Coronary artery (tissue), 2 donors: ENCODE results near the gene KIF21A.

ENCODE experiments used
- DNase-seq: peaks from one replicate; pipeline ENCODE4 v3.0.0-alpha.2; 2017; ENCODE audit warnings: low spot score
- H3K27ac ChIP-seq, 2 donors: fragments of 200-600 bp; sonication (generic); one replicate each; pipeline ENCODE4 v1.5.1; 2016 to 2019
- H3K4me3 ChIP-seq: fragments of 200-600 bp; sonication (generic); 2 replicates; pipeline ENCODE4 v1.5.1; 2016; ENCODE audit warnings: mild to moderate bottlenecking, moderate library complexity
- CTCF ChIP-seq: fragments of 200-600 bp; sonication (generic); IDR thresholded peaks from one replicate; pipeline ENCODE4 v1.5.1; 2019; ENCODE audit warnings: antibody characterized with exemption

The KIF21A gene

GRCh38 chr12:39431002-39431796, 11.7 kb downstream of the KIF21A start:
- no peak overlapping the region for H3K27ac ChIP-seq
- no peak overlapping the region for H3K4me3 ChIP-seq
- TF ChIP-seq CTCF = no peak
- no peak for DNase-seq

- no peak overlapping the region for H3K27ac ChIP-seq
- DNase-seq = no peak
- no peak for TF ChIP-seq CTCF
- H3K4me3 ChIP-seq = no peak overlapping the region
These were observed 13.1 kb downstream of the KIF21A start for GRCh38 chr12:39429809-39430208.

GRCh38 chr12:39427360-39427808, 15.5 kb downstream of the KIF21A start:
- no peak for TF ChIP-seq CTCF
- H3K4me3 ChIP-seq = no peak overlapping the region
- no peak for DNase-seq
- no peak overlapping the region for H3K27ac ChIP-seq

GRCh38 chr12:39426636-39427240, 16.2 kb downstream of the KIF21A start:
- no peak for TF ChIP-seq CTCF
- DNase-seq = no peak
- no peak overlapping the region for H3K27ac ChIP-seq
- no peak overlapping the region for H3K4me3 ChIP-seq

GRCh38 chr12:39420043-39420442, 22.9 kb downstream of the KIF21A start:
- no peak overlapping the region for H3K4me3 ChIP-seq
- no peak for TF ChIP-seq CTCF
- no peak for DNase-seq
- H3K27ac ChIP-seq = no peak overlapping the region

- DNase-seq = no peak
- H3K27ac ChIP-seq = no peak overlapping the region
- no peak overlapping the region for H3K4me3 ChIP-seq
- no peak for TF ChIP-seq CTCF
These were observed 23.4 kb downstream of the KIF21A start for GRCh38 chr12:39419471-39419870.

GRCh38 chr12:39417916-39418315, 25.0 kb downstream of the KIF21A start:
- TF ChIP-seq CTCF = no peak
- Histone ChIP-seq H3K27ac (no peak overlapping the region), H3K4me3 (no peak overlapping the region)
- DNase-seq = no peak
